Keratinocyte (primary cell): ENCODE results near the gene SESN3. TPM values are rescaled to one million over a fixed set of nuclear protein-coding genes. Genes with fewer than 3 reads are reported as not detected.
"Not testable (repeated sequence)": the region's sequence is repeated elsewhere in the genome, so short reads cannot be mapped to it uniquely, and the experiment has no call there.

Source experiments
- DNase-seq: peaks from one replicate; pipeline ENCODE4 v3.0.0-alpha.2; 2011; ENCODE audit warnings: low read depth, missing footprints, low spot score
- FAIRE-seq: peaks from 2 replicates; lab custom pipeline; 2011; peaks lifted over from hg19 to GRCh38; lab: Jason Lieb, UNC
- H2AFZ ChIP-seq: 2 replicates; pipeline ENCODE4 v1.6.0; 2012; ENCODE audit warnings: low read length, control low read depth, inconsistent platforms; ENCODE audit not compliant: control insufficient read depth
- H3K27ac ChIP-seq: 2 replicates; pipeline ENCODE4 v1.5.1; 2011; ENCODE audit warnings: low read length; ENCODE audit not compliant: control insufficient read depth, insufficient read depth
- H3K27me3 ChIP-seq: 3 replicates; pipeline ENCODE4 v1.6.0; 2011; ENCODE audit warnings: low read length; ENCODE audit not compliant: control insufficient read depth, insufficient read depth; ENCODE audit errors: extremely low read depth
- H3K36me3 ChIP-seq, 2 experiments: 2 replicates in 1 of 2; 3 replicates in 1 of 2; pipeline ENCODE4 v1.5.1; 2011; ENCODE audit warnings: low read length in 2 of 2, mild to moderate bottlenecking in 1 of 2; ENCODE audit not compliant: control insufficient read depth in 2 of 2, insufficient read depth in 2 of 2; ENCODE audit errors: extremely low read depth in 1 of 2
- H3K4me1 ChIP-seq: 3 replicates; pipeline ENCODE4 v1.5.1; 2011; ENCODE audit warnings: low read length; ENCODE audit not compliant: control insufficient read depth, insufficient read depth; ENCODE audit errors: extremely low read depth
- H3K4me2 ChIP-seq: 3 replicates; pipeline ENCODE4 v1.6.0; 2011; ENCODE audit warnings: low read depth, low read length; ENCODE audit not compliant: control insufficient read depth, insufficient read depth; ENCODE audit errors: extremely low read depth
- H3K4me3 ChIP-seq, 3 experiments: fragments of 200-600 bp in 1 of 3; sonication (generic) in 1 of 3; 2 replicates in 2 of 3; 3 replicates in 1 of 3; pipeline ENCODE4 v1.5.1; 2011 to 2016; ENCODE audit warnings: low read length in 3 of 3, mild to moderate bottlenecking in 3 of 3, control low read depth in 2 of 3, inconsistent platforms in 1 of 3, low read depth in 1 of 3, mixed read lengths in 1 of 3, mixed run types in 1 of 3, moderate library complexity in 1 of 3; ENCODE audit not compliant: control insufficient read depth in 2 of 3, insufficient read depth in 2 of 3; ENCODE audit errors: extremely low read depth in 1 of 3
- H3K79me2 ChIP-seq: 2 replicates; pipeline ENCODE4 v1.6.0; 2012; ENCODE audit warnings: low read length; ENCODE audit not compliant: control insufficient read depth, insufficient read depth
- H3K9ac ChIP-seq: 3 replicates; pipeline ENCODE4 v1.6.0; 2011; ENCODE audit warnings: low read length; ENCODE audit not compliant: control insufficient read depth, insufficient read depth; ENCODE audit errors: extremely low read depth
- H3K9me1 ChIP-seq: 3 replicates; pipeline ENCODE4 v1.6.0; 2011; ENCODE audit warnings: low read length; ENCODE audit not compliant: control insufficient read depth, insufficient read depth; ENCODE audit errors: extremely low read depth
- H3K9me3 ChIP-seq: 2 replicates; pipeline ENCODE4 v1.5.1; 2012; ENCODE audit warnings: low read depth, low read length; ENCODE audit not compliant: control insufficient read depth
- H4K20me1 ChIP-seq: 3 replicates; pipeline ENCODE4 v1.6.0; 2011; ENCODE audit warnings: low read length; ENCODE audit not compliant: control insufficient read depth, insufficient read depth; ENCODE audit errors: extremely low read depth
- EZH2 ChIP-seq: IDR thresholded peaks from one replicate; pipeline ENCODE4 v1.6.1; 2012; ENCODE audit warnings: inconsistent platforms, mild to moderate bottlenecking, low read length, moderate library complexity
- dilution Hi-C: fragments of 300-500 bp; cut with MboI; formaldehyde crosslinking; loops from one replicate; pipeline ENCODE4 v1.7.0; 2020; ENCODE audit warnings: low sequenced_read_pairs; ENCODE audit not compliant: extremely low pct_ligation_motif_present
- polyA plus RNA-seq, 5 experiments: library from polyadenylated mRNA; depleted of rRNA in 3 of 5; stranded (reverse) in 3 of 5; stranded (forward) in 1 of 5; unstranded in 1 of 5; fragments of >200 nt; gene quantifications; 1 replicate in 1 of 5; 2 replicates in 3 of 5; 3 replicates in 1 of 5; pipeline versions ENCODE4 v1.2.1 to v1.2.3, GENCODE V29; 2011 to 2012; ENCODE audit warnings: missing spikeins in 2 of 5, low read depth in 1 of 5, low replicate concordance in 1 of 5
- TF ChIP-seq, protein P1 (sequence below), 3 experiments: IDR thresholded peaks in 1 of 3; conservative IDR thresholded peaks in 1 of 3; optimal IDR thresholded peaks in 1 of 3; 2 replicates in 2 of 3; 3 replicates in 1 of 3; pipeline versions ENCODE3 to v1.5.1; 2011; ENCODE audit warnings: low read length in 3 of 3, mild to moderate bottlenecking in 3 of 3, moderate library complexity in 2 of 3, control low read depth in 1 of 3, inconsistent platforms in 1 of 3; ENCODE audit not compliant: insufficient read depth in 2 of 3; ENCODE audit errors: extremely low read depth in 1 of 3

Gene SESN3
- polyA plus RNA-seq, 1 donor (not counting 4 experiments of a cell fraction or from before 2014, with no cell fraction given): 35.2 TPM

GRCh38 chr11:95218149-95218548 lies 12.9 kb downstream of the SESN3 start:
- H3K9me1 ChIP-seq: no peaks in the 10 kb centered on the region
- H3K79me2 ChIP-seq: peaks cover 2% of the 10 kb centered on the region
- TF ChIP-seq EZH2: no peak
- TF ChIP-seq, protein P1, sequence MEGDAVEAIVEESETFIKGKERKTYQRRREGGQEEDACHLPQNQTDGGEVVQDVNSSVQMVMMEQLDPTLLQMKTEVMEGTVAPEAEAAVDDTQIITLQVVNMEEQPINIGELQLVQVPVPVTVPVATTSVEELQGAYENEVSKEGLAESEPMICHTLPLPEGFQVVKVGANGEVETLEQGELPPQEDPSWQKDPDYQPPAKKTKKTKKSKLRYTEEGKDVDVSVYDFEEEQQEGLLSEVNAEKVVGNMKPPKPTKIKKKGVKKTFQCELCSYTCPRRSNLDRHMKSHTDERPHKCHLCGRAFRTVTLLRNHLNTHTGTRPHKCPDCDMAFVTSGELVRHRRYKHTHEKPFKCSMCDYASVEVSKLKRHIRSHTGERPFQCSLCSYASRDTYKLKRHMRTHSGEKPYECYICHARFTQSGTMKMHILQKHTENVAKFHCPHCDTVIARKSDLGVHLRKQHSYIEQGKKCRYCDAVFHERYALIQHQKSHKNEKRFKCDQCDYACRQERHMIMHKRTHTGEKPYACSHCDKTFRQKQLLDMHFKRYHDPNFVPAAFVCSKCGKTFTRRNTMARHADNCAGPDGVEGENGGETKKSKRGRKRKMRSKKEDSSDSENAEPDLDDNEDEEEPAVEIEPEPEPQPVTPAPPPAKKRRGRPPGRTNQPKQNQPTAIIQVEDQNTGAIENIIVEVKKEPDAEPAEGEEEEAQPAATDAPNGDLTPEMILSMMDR (optimal IDR thresholded peaks at IDR 0.05 in 1 of 3, IDR thresholded peaks at IDR 0.05 in 1 of 3, conservative IDR thresholded peaks at IDR 0.05 in 1 of 3; ENCODE audit: extremely low read depth in 1 of 3, insufficient read depth in 2 of 3, low read length in 3 of 3): no peak
- no peak overlapping the region for H3K9ac ChIP-seq
- peaks cover 0 to 3% of the 10 kb centered on the region in 2 experiments for H3K36me3 ChIP-seq
- H3K4me1 ChIP-seq: no peaks in the 10 kb centered on the region
- H2AFZ ChIP-seq: no peak overlapping the region
- H3K27ac ChIP-seq: no peak overlapping the region
- dilution Hi-C loops: no loop called here
- no peaks in the 10 kb centered on the region for H4K20me1 ChIP-seq
- H3K4me2 ChIP-seq: no peak overlapping the region
- H3K27me3 ChIP-seq: no peaks in the 10 kb centered on the region
- DNase-seq (no peak), FAIRE-seq (no peak)
- no peaks in the 10 kb centered on the region for H3K9me3 ChIP-seq
- no peak overlapping the region for H3K4me3 ChIP-seq

- FAIRE-seq (no peak), DNase-seq (no peak)
- H3K27me3 ChIP-seq: no peaks in the 10 kb centered on the region
- H3K9ac ChIP-seq: no peak overlapping the region
- peaks cover 2% of the 10 kb centered on the region for H3K79me2 ChIP-seq
- H3K9me1 ChIP-seq: no peaks in the 10 kb centered on the region
- no peaks in the 10 kb centered on the region for H3K9me3 ChIP-seq
- no peak overlapping the region for H3K4me3 ChIP-seq
- dilution Hi-C loops: no loop called here
- H3K4me2 ChIP-seq: no peak overlapping the region
- H3K27ac ChIP-seq: no peak overlapping the region
- no peak overlapping the region for H2AFZ ChIP-seq
- H3K4me1 ChIP-seq: no peaks in the 10 kb centered on the region
- no peaks in the 10 kb centered on the region for H4K20me1 ChIP-seq
- no peaks in the 10 kb centered on the region for H3K36me3 ChIP-seq
- no peak for TF ChIP-seq EZH2
- TF ChIP-seq, protein P1 (optimal IDR thresholded peaks at IDR 0.05 in 1 of 3, IDR thresholded peaks at IDR 0.05 in 1 of 3, conservative IDR thresholded peaks at IDR 0.05 in 1 of 3; ENCODE audit: extremely low read depth in 1 of 3, insufficient read depth in 2 of 3, low read length in 3 of 3): no peak
These were observed 18.4 kb downstream of the SESN3 start for GRCh38 chr11:95212609-95213008.

DNA sequence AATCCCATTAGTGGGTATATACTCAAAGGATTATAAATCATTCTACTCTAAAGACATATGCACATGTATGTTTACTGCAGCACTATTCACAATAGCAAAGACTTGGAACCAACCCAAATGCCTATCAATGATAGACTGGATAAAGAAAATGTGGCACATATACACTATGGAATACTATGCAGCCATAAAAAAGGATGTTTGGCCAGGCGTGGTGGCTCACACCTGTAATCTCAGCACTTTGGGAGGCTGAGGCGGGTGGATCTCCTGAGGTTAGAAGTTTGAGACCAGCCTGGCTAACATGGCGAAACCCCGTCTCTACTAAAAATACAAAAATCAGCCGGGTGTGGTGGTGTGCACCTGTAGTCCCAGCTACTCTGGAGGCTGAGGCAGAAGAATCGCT lies 21.5 kb downstream of the SESN3 start:
- H3K27ac ChIP-seq, H3K36me3 ChIP-seq, dilution Hi-C loops, H3K4me2 ChIP-seq, H3K4me1 ChIP-seq, DNase-seq, FAIRE-seq, H4K20me1 ChIP-seq, H3K9me3 ChIP-seq, H3K4me3 ChIP-seq, H3K9ac ChIP-seq, H3K9me1 ChIP-seq, H2AFZ ChIP-seq, H3K27me3 ChIP-seq, H3K79me2 ChIP-seq: not testable (repeated sequence)
